ENCODE results near the gene IRF3.

Gene IRF3

DNA sequence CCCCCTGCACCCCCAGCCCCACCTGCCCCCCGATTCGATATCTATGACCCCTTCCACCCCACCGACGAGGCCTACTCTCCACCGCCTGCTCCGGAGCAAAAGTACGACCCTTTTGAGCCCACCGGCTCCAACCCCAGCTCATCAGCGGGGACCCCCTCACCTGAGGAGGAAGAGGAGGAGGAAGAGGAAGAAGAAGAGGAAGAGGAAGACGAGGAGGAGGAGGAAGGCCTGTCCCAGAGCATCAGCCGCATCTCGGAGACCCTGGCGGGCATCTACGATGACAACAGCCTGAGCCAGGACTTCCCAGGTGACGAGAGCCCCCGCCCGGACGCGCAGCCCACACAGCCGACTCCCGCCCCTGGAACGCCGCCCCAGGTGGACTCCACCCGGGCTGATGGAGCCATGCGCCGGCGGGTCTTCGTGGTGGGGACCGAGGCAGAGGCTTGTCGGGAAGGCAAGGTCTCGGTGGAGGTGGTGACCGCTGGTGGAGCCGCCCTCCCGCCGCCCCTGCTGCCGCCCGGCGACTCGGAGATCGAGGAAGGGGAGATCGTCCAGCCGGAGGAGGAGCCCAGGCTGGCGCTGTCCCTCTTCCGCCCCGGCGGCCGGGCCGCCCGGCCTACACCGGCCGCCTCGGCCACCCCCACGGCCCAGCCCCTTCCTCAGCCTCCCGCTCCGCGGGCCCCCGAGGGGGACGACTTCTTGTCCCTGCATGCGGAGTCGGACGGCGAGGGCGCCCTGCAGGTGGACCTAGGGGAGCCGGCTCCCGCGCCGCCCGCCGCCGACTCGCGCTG, 14.4 kb downstream of the IRF3 start:
- Histone ChIP-seq H3K36me3 (ENCODE audit: control insufficient read depth, insufficient read depth, low read length) (peaks cover 37% of the 10 kb centered on the region), H3K4me3 (replicated peaks; ENCODE audit: low read depth, low read length) (no peak overlapping the region), H3K27me3 (replicated peaks; ENCODE audit: control insufficient read depth, insufficient read depth, low read length) (no peaks in the 10 kb centered on the region)
- DNase-seq (ENCODE audit: extremely low read depth, insufficient read length) = no peak
- TF ChIP-seq, protein P1, sequence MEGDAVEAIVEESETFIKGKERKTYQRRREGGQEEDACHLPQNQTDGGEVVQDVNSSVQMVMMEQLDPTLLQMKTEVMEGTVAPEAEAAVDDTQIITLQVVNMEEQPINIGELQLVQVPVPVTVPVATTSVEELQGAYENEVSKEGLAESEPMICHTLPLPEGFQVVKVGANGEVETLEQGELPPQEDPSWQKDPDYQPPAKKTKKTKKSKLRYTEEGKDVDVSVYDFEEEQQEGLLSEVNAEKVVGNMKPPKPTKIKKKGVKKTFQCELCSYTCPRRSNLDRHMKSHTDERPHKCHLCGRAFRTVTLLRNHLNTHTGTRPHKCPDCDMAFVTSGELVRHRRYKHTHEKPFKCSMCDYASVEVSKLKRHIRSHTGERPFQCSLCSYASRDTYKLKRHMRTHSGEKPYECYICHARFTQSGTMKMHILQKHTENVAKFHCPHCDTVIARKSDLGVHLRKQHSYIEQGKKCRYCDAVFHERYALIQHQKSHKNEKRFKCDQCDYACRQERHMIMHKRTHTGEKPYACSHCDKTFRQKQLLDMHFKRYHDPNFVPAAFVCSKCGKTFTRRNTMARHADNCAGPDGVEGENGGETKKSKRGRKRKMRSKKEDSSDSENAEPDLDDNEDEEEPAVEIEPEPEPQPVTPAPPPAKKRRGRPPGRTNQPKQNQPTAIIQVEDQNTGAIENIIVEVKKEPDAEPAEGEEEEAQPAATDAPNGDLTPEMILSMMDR (IDR thresholded peaks at IDR 0.05; ENCODE audit: insufficient read depth, low read length, poor library complexity, severe bottlenecking) = no peak

DNA sequence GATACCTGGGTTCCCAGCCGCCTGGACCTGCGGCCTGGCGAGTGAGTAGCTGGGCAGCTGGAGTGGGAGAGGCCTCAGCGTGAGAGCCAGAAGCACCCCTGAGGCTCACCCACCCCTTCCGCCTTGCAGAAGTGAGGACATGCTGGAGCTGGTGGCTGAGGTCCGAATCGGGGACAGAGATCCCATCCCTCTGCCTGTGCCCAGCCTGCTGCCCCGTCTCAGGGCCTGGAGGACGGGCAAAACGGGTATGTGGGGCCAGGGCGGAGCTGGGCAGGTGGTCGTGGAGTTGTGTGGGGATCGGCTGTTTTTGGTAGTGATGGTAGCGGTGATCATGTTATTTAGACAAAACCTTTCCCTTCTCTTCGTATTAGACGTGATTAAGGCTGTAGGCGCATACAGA, 19.1 kb downstream of the IRF3 start:
- DNase-seq (ENCODE audit: extremely low read depth, insufficient read length) = no peak
- peaks cover 23% of the 10 kb centered on the region for H3K36me3 ChIP-seq (ENCODE audit: control insufficient read depth, insufficient read depth, low read length)

DNA sequence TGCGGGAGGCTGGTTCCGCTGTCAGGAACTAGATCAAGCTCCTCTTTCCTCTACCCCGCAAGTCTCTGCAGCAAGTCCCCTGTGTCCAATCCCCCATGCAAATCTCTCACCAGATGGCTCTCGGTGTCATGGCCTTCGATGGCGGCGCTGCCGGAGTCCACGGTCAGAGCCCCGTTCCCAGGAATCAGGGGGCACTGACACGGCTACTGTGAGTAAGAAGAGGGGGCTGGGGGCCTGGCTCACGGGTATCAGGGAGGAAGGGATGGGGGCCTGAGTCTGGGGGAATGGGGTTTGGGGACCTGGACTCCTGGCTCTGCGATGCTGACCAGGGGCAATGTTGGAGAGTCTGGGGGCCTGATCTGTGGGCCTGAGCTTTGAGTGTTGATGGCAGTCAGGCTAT, 19.7 kb downstream of the IRF3 start:
- H3K36me3 ChIP-seq (ENCODE audit: control insufficient read depth, insufficient read depth, low read length) = peaks cover 23% of the 10 kb centered on the region

More for the DNA sequence above, 19.1 kb downstream of the IRF3 start:
- H3K4me3 ChIP-seq (replicated peaks; ENCODE audit: low read depth, low read length) = no peak overlapping the region
- TF ChIP-seq, protein P1 (IDR thresholded peaks at IDR 0.05; ENCODE audit: insufficient read depth, low read length, poor library complexity, severe bottlenecking) = no peak
- H3K27me3 ChIP-seq (replicated peaks; ENCODE audit: control insufficient read depth, insufficient read depth, low read length) = no peaks in the 10 kb centered on the region

DNA sequence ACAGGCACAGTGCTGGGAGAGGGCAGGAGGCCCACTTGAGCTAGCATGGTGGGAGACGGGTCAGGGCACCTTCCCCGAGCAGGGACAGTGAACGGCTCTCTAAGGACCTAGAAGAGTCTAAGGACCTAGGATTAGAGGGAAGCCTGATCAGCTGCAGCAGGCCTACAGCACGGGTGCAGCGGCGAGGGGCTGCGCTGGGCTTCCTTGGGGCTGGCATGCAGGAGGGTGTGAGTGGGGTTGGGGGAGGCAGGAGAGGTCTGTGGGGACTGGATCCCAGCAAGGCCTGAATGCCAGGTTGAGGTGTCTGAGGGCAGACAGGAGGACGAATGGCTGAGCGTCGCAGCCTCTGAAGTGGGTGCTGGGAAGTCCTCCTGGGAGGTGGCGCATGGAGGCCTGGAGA, 20.1 kb downstream of the IRF3 start:
- H3K27me3 ChIP-seq (replicated peaks; ENCODE audit: control insufficient read depth, insufficient read depth, low read length) = no peaks in the 10 kb centered on the region
- H3K36me3 ChIP-seq (ENCODE audit: control insufficient read depth, insufficient read depth, low read length) = peaks cover 22% of the 10 kb centered on the region
- TF ChIP-seq, protein P1 (IDR thresholded peaks at IDR 0.05; ENCODE audit: insufficient read depth, low read length, poor library complexity, severe bottlenecking) = no peak
- H3K4me3 ChIP-seq (replicated peaks; ENCODE audit: low read depth, low read length) = no peak overlapping the region
- DNase-seq (ENCODE audit: extremely low read depth, insufficient read length) = no peak

More for the DNA sequence above, 19.7 kb downstream of the IRF3 start:
- TF ChIP-seq, protein P1 (IDR thresholded peaks at IDR 0.05; ENCODE audit: insufficient read depth, low read length, poor library complexity, severe bottlenecking) = no peak
- Histone ChIP-seq H3K4me3 (replicated peaks; ENCODE audit: low read depth, low read length) (no peak overlapping the region), H3K27me3 (replicated peaks; ENCODE audit: control insufficient read depth, insufficient read depth, low read length) (no peaks in the 10 kb centered on the region)
- no peak for DNase-seq (ENCODE audit: extremely low read depth, insufficient read length)

DNA sequence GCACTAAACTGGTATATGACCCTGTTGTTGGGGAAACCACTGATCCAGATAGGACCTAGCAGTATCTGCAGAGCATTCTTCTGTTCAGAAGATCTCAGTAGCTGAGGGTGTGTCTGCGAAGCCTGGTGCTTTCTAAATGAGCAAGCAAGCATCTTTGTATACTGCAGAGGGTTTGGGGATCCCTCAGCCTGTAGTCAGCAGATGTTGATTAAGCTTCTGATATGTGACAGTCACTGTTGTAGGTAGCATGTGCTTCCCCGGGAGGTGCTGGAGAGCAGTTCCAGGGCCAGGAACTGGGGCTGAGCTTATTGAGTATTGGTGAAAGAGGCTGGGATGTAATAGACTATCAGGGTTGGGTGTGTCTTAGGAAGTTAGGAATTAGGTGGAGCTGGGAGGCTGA, 22.2 kb downstream of the IRF3 start:
- Histone ChIP-seq H3K36me3 (ENCODE audit: control insufficient read depth, insufficient read depth, low read length) (peaks cover 13% of the 10 kb centered on the region), H3K27me3 (replicated peaks; ENCODE audit: control insufficient read depth, insufficient read depth, low read length) (no peaks in the 10 kb centered on the region), H3K4me3 (replicated peaks; ENCODE audit: low read depth, low read length) (peak overlapping the region; percentile 16)
- TF ChIP-seq, protein P1 (IDR thresholded peaks at IDR 0.05; ENCODE audit: insufficient read depth, low read length, poor library complexity, severe bottlenecking) = no peak
- DNase-seq (ENCODE audit: extremely low read depth, insufficient read length) = no peak
